Mammary epithelial cell (primary cell): ENCODE results near the gene CCL8.

Experiments used
- CTCF ChIP-seq, 2 donors: IDR thresholded peaks in 1 of 2; conservative IDR thresholded peaks in 1 of 2; 2 replicates each; pipeline ENCODE4 v1.5.1; 2011 to 2012; ENCODE audit warnings: inconsistent platforms in 2 of 2, low read length in 2 of 2, mild to moderate bottlenecking in 2 of 2, control low read depth in 1 of 2, low read depth in 1 of 2; ENCODE audit not compliant: insufficient read depth in 1 of 2; ENCODE audit errors: extremely low read depth in 1 of 2
- EZH2 ChIP-seq: IDR thresholded peaks from 2 replicates; pipeline ENCODE4 v1.6.1; 2012; ENCODE audit warnings: low read length, inconsistent platforms, borderline replicate concordance

GRCh38 chr17:34308371-34308770 lies 10.9 kb upstream of the CCL8 start:
- no peak for TF ChIP-seq CTCF (conservative IDR thresholded peaks at IDR 0.05 in 1 of 2, IDR thresholded peaks at IDR 0.05 in 1 of 2; ENCODE audit: extremely low read depth in 1 of 2, insufficient read depth in 1 of 2, low read depth in 1 of 2, low read length in 2 of 2)
- no peak for TF ChIP-seq EZH2
